MM.1S (cell line): ENCODE measurements around the gene FARP1.

Experiments
- DNase-seq: peaks from one replicate; pipeline ENCODE4 v3.0.0-alpha.2; 2015
- H2AFZ ChIP-seq: fragments of 300-600 bp; sonication (generic); 2 replicates; pipeline ENCODE4 v1.6.0; 2016; ENCODE audit warnings: antibody characterized with exemption, low read length
- H3F3A ChIP-seq: fragments of 300-600 bp; sonication (generic); 2 replicates; pipeline ENCODE4 v1.6.1; 2016; ENCODE audit warnings: mild to moderate bottlenecking, antibody characterized with exemption, low read length, moderate library complexity, mixed read lengths; ENCODE audit not compliant: insufficient read depth
- H3K27ac ChIP-seq: fragments of 300-600 bp; sonication (generic); 2 replicates; pipeline ENCODE4 v1.5.1; 2016; ENCODE audit warnings: mild to moderate bottlenecking, low read length
- H3K27me3 ChIP-seq: fragments of 300-600 bp; sonication (generic); replicated peaks from 2 replicates; pipeline ENCODE4 v1.6.0; 2016; ENCODE audit warnings: low read length; ENCODE audit not compliant: insufficient read depth
- H3K36me3 ChIP-seq: fragments of 300-600 bp; sonication (generic); replicated peaks from 2 replicates; pipeline ENCODE4 v1.6.1; 2016; ENCODE audit warnings: mild to moderate bottlenecking, low read length, mixed read lengths; ENCODE audit not compliant: insufficient read depth
- H3K4me1 ChIP-seq: fragments of 300-600 bp; sonication (generic); 2 replicates; pipeline ENCODE4 v1.6.1; 2016; ENCODE audit warnings: low read length, mixed read lengths
- H3K4me2 ChIP-seq: fragments of 300-600 bp; sonication (generic); 2 replicates; pipeline ENCODE4 v1.6.0; 2016; ENCODE audit warnings: low read depth, low read length
- H3K4me3 ChIP-seq: fragments of 300-600 bp; sonication (generic); 2 replicates; pipeline ENCODE4 v1.5.1; 2016; ENCODE audit warnings: low read length, mixed read lengths
- H3K79me2 ChIP-seq: fragments of 300-600 bp; sonication (generic); 2 replicates; pipeline ENCODE4 v1.6.1; 2016; ENCODE audit warnings: mixed run types, low read length, mixed read lengths
- H3K9ac ChIP-seq: fragments of 300-600 bp; sonication (generic); 2 replicates; pipeline ENCODE4 v1.6.1; 2016; ENCODE audit warnings: low read length, mixed read lengths
- H3K9me2 ChIP-seq: fragments of 300-600 bp; sonication (generic); replicated peaks from 2 replicates; pipeline ENCODE4 v1.6.1; 2016; ENCODE audit warnings: mild to moderate bottlenecking, low read length, mixed read lengths; ENCODE audit not compliant: insufficient read depth
- H3K9me3 ChIP-seq: fragments of 300-600 bp; sonication (generic); replicated peaks from 2 replicates; pipeline ENCODE4 v1.6.1; 2016; ENCODE audit warnings: mild to moderate bottlenecking, low read length, mixed read lengths; ENCODE audit not compliant: insufficient read depth
- H4K20me1 ChIP-seq: fragments of 300-600 bp; sonication (generic); 2 replicates; pipeline ENCODE4 v1.6.1; 2016; ENCODE audit warnings: mild to moderate bottlenecking, low read length, moderate library complexity, mixed read lengths; ENCODE audit not compliant: insufficient read depth
- EZH2 ChIP-seq: fragments of 300-600 bp; sonication (generic); optimal IDR thresholded peaks from 2 replicates; pipeline ENCODE3; 2017; ENCODE audit warnings: low read depth, mild to moderate bottlenecking, antibody characterized with exemption, low read length, mixed read lengths
- EZH2phosphoT487 ChIP-seq: fragments of 300-600 bp; sonication (generic); IDR thresholded peaks from 2 replicates; pipeline ENCODE4 v1.6.1; 2018; ENCODE audit warnings: antibody characterized with exemption, low read length
- TF ChIP-seq, protein P1 (sequence below): fragments of 300-600 bp; sonication (generic); IDR thresholded peaks from 2 replicates; pipeline ENCODE4 v1.5.1; 2016; ENCODE audit warnings: antibody characterized with exemption, low read length, mixed read lengths

FARP1 gene

DNA sequence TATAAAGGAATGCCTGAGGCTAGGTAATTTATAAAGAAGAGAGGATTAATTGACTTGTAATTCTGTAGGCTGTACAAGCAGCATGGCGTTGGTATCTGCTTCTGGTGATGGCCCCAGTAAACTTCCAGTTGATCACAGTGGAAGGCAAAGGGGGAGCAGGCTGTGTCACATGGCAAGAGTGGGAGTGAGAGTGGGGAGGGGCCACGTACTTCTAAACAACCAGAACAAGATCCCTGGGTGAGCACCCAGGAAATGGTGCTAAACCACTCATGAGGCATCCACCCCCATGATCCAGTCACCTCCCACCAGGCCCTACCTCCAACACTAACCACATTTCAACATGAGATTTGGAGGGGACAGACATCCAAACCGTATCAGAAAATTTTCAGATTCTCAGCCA is 37.2 kb downstream of the FARP1 start:
- Histone ChIP-seq H3K4me2 (no peak overlapping the region), H3K4me3 (no peak overlapping the region), H3K9me3 (no peaks in the 10 kb centered on the region), H3K36me3 (no peaks in the 10 kb centered on the region), H3K27ac (no peak overlapping the region), H3K9ac (no peak overlapping the region), H3K9me2 (no peaks in the 10 kb centered on the region), H3K4me1 (no peaks in the 10 kb centered on the region), H3K79me2 (no peaks in the 10 kb centered on the region), H3F3A (no peaks in the 10 kb centered on the region), H4K20me1 (no peaks in the 10 kb centered on the region), H2AFZ (no peak overlapping the region), H3K27me3 (no peaks in the 10 kb centered on the region)
- TF ChIP-seq EZH2 (no peak), EZH2phosphoT487 (no peak)
- TF ChIP-seq, protein P1, sequence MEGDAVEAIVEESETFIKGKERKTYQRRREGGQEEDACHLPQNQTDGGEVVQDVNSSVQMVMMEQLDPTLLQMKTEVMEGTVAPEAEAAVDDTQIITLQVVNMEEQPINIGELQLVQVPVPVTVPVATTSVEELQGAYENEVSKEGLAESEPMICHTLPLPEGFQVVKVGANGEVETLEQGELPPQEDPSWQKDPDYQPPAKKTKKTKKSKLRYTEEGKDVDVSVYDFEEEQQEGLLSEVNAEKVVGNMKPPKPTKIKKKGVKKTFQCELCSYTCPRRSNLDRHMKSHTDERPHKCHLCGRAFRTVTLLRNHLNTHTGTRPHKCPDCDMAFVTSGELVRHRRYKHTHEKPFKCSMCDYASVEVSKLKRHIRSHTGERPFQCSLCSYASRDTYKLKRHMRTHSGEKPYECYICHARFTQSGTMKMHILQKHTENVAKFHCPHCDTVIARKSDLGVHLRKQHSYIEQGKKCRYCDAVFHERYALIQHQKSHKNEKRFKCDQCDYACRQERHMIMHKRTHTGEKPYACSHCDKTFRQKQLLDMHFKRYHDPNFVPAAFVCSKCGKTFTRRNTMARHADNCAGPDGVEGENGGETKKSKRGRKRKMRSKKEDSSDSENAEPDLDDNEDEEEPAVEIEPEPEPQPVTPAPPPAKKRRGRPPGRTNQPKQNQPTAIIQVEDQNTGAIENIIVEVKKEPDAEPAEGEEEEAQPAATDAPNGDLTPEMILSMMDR: no peak
- DNase-seq: no peak

DNA sequence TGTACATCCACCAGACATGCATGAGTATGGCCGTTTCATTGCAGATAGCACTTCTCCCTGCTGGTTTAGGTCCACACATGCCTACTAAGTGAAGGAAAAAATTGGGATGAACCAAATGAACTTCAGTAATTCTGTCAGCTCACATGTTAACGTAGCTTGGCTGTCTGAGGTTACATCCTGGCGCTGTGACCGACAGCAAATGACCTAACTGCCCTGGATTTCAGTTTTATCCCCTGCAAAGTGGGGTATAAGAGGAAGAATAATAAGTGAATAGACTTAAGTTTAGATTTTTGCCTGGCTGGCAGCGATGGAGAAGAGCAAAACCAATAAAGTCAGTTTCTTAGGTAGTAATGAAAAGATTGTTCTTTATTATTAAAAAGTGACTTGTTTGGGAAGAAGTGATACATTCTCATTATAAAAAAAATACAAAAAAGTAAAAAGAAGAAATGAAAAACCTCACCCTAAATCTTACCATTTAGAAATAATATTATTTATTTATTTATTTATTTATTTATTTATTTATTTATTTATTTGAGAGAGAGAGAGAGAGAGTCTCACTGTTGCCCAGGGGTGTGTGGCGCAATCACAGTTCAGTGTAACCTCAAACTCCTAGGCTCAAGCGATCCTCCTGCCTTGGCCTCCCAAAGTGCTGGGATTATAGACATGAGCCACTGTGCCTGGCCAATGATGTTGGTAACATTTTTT is 38.4 kb downstream of the FARP1 start:
- no peak for TF ChIP-seq EZH2phosphoT487
- TF ChIP-seq EZH2: no peak
- TF ChIP-seq, protein P1: no peak
- no peak overlapping the region for H3K4me2 ChIP-seq
- DNase-seq: no peak
- H3K27me3 ChIP-seq: no peaks in the 10 kb centered on the region
- no peaks in the 10 kb centered on the region for H3K36me3 ChIP-seq
- no peaks in the 10 kb centered on the region for H3K9me3 ChIP-seq
- no peaks in the 10 kb centered on the region for H3K9me2 ChIP-seq
- H3K9ac ChIP-seq: no peak overlapping the region
- H2AFZ ChIP-seq: no peak overlapping the region
- no peak overlapping the region for H3K4me3 ChIP-seq
- H3F3A ChIP-seq: no peaks in the 10 kb centered on the region
- no peak overlapping the region for H3K27ac ChIP-seq
- H3K79me2 ChIP-seq: no peaks in the 10 kb centered on the region
- H4K20me1 ChIP-seq: no peaks in the 10 kb centered on the region
- H3K4me1 ChIP-seq: no peaks in the 10 kb centered on the region

DNA sequence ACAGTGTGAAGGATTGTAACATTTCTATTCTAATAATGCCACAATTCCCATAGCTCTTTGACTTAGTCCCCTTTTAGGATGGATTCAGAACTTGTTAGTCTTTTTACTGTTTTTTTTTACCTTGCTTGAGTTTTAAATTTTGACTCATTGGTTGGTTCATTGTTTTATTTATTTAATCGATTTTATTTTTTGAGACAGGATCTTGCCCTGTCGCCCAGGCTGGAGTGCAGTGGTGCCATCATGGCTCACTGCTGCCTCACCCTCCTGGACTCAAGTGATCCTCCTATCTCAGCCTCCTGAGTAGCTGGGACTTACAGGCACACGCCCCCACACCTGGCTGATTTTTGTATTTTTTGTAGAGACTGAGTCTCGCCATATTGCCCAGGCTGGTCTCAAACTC is 39.3 kb downstream of the FARP1 start:
- Histone ChIP-seq H3K4me2 (no peak overlapping the region), H3K27ac (no peak overlapping the region), H3K9ac (no peak overlapping the region), H3K9me3 (no peaks in the 10 kb centered on the region), H2AFZ (no peak overlapping the region), H3K27me3 (no peaks in the 10 kb centered on the region), H4K20me1 (no peaks in the 10 kb centered on the region), H3K79me2 (no peaks in the 10 kb centered on the region), H3K9me2 (no peaks in the 10 kb centered on the region), H3K4me1 (no peaks in the 10 kb centered on the region), H3K4me3 (no peak overlapping the region), H3F3A (no peaks in the 10 kb centered on the region), H3K36me3 (no peaks in the 10 kb centered on the region)
- DNase-seq: no peak
- TF ChIP-seq EZH2 (no peak), EZH2phosphoT487 (no peak)
- TF ChIP-seq, protein P1: no peak
